ENCODE data around the gene SCUBE1. TPM values are rescaled to one million over a fixed set of nuclear protein-coding genes. Genes with fewer than 3 reads are reported as not detected.
A peak's percentile ranks its signal among the peaks of the same experiment; 100 is the strongest.

SCUBE1 gene
- polyA plus RNA-seq, 1 of the 3 experiments (the other 2 are of a cell fraction): 0.56 TPM

- no peak for TF ChIP-seq EP300 (IDR thresholded peaks at IDR 0.05; ENCODE audit: borderline replicate concordance in 1 of 2, low read depth in 1 of 2, low read length in 1 of 2)
- TF ChIP-seq PBX3 (IDR thresholded peaks at IDR 0.05): no peak
- no peak for TF ChIP-seq USF2 (IDR thresholded peaks at IDR 0.05; ENCODE audit: borderline replicate concordance, low read depth, low read length)
- no peak for TF ChIP-seq POLR2AphosphoS5 (IDR thresholded peaks at IDR 0.05; ENCODE audit: low read depth, low read length)
Observed at GRCh38 chr22:43237280-43237679, 105.9 kb downstream of the SCUBE1 start (continued).

GRCh38 chr22:43236411-43237166, 106.6 kb downstream of the SCUBE1 start:
- no peak for DNase-seq
- H3K27ac ChIP-seq (ENCODE audit: low read depth in 2 of 2, low read length in 1 of 2): peak overlapping the region in 1 of 2 experiments; percentile 89; a peak in 2 of 4 replicates
- no peaks in the 10 kb centered on the region for H4K20me1 ChIP-seq (ENCODE audit: insufficient read depth)
- peaks cover 0 to 84% of the 10 kb centered on the region in 2 experiments; a peak in 1 of 4 replicates for H3K4me1 ChIP-seq (ENCODE audit: control insufficient read depth in 1 of 2, insufficient read depth in 2 of 2, low read depth in 1 of 2, low read length in 1 of 2)
- no peaks in the 10 kb centered on the region for H3K36me3 ChIP-seq (replicated peaks in 1 of 2; ENCODE audit: control insufficient read depth in 1 of 2, insufficient read depth in 2 of 2, low read length in 1 of 2)
- no peaks in the 10 kb centered on the region for H3K9me2 ChIP-seq
- no peaks in the 10 kb centered on the region for H3K9me3 ChIP-seq
- H2AFZ ChIP-seq (ENCODE audit: low read depth): no peak overlapping the region
- H3K79me2 ChIP-seq (ENCODE audit: insufficient read depth): no peaks in the 10 kb centered on the region
- H3F3A ChIP-seq (replicated peaks; ENCODE audit: insufficient read depth): no peaks in the 10 kb centered on the region
- no peak for TF ChIP-seq POLR2AphosphoS5 (IDR thresholded peaks at IDR 0.05; ENCODE audit: low read depth, low read length)
- TF ChIP-seq RAD21 (IDR thresholded peaks at IDR 0.05; ENCODE audit: low read length): no peak
- TF ChIP-seq IRF3 (IDR thresholded peaks at IDR 0.05; ENCODE audit: low read depth, low read length): no peak
- no peak for TF ChIP-seq TCF12 (IDR thresholded peaks at IDR 0.05)
- TF ChIP-seq CHD2 (IDR thresholded peaks at IDR 0.05; ENCODE audit: low read length, partially characterized antibody): no peak
- TF ChIP-seq RXRA (IDR thresholded peaks at IDR 0.05; ENCODE audit: borderline replicate concordance, low read depth): no peak
- no peak overlapping the region for H3K9ac ChIP-seq
- no peaks in the 10 kb centered on the region for H3K27me3 ChIP-seq (ENCODE audit: insufficient read depth)
- WGBS (ENCODE audit: low lambda C conversion rate): 54% methylated on average over 6 of the region's 14 CpGs
- POLR2A ChIA-PET: no interaction called here
- no peak overlapping the region for H3K4me3 ChIP-seq (ENCODE audit: low read depth in 2 of 2, low read length in 1 of 2)
- CTCF ChIA-PET: interaction anchor here (1.9 kb wide), 1 partner anchor 31 kb away, joined by 6 read pairs; no protein-coding TSS in a partner anchor
- H3K4me2 ChIP-seq: no peak overlapping the region

All from SK-N-SH (cell line).